NCI-H2227 (cell line): ENCODE data around the gene CHKB.
A peak's percentile ranks its signal among the peaks of the same experiment; 100 is the strongest.

ENCODE experiments used
- DNase-seq: peaks from one replicate; lab custom pipeline; 2025; ENCODE audit not compliant: unreplicated experiment; lab: John Stamatoyannopoulos, UW

The CHKB gene

GRCh38 chr22:50599816-50600455, 17.3 kb upstream of the CHKB start:
- DNase-seq: peak; percentile 41

GRCh38 chr22:50597097-50597496, 14.4 kb upstream of the CHKB start:
- no peak for DNase-seq

- no peak for DNase-seq
Observed at GRCh38 chr22:50595189-50595588, 12.5 kb upstream of the CHKB start.

GRCh38 chr22:50587407-50587806, 4.8 kb upstream of the CHKB start:
- DNase-seq: no peak

GRCh38 chr22:50586416-50586815, 3.8 kb upstream of the CHKB start:
- no peak for DNase-seq

GRCh38 chr22:50585781-50586180, 3.1 kb upstream of the CHKB start:
- DNase-seq: no peak

GRCh38 chr22:50585238-50585637, 2.6 kb upstream of the CHKB start:
- DNase-seq: no peak

- no peak for DNase-seq
Observed at GRCh38 chr22:50584106-50585096, 1.8 kb upstream of the CHKB start.

GRCh38 chr22:50583294-50583861, 729 bp upstream of the CHKB start:
- DNase-seq: peak; percentile 37

- peak; percentile 50 for DNase-seq
Observed at GRCh38 chr22:50581950-50582492, 628 bp downstream of the CHKB start.

- DNase-seq: no peak
Observed at GRCh38 chr22:50581031-50581949, 1.4 kb downstream of the CHKB start.

GRCh38 chr22:50579752-50580151, 2.9 kb downstream of the CHKB start:
- no peak for DNase-seq

- no peak for DNase-seq
Observed at GRCh38 chr22:50578776-50579310, 3.8 kb downstream of the CHKB start.

GRCh38 chr22:50577987-50578775, 4.5 kb downstream of the CHKB start, which contains the start of gene CPT1B:
CPT1B (minus strand) TSS chr22:50578427; CDS start chr22:50577915, 512 bp downstream.
- no peak for DNase-seq

- DNase-seq: no peak
Observed at GRCh38 chr22:50577697-50577986, 5.0 kb downstream of the CHKB start.

GRCh38 chr22:50576806-50577696, 5.6 kb downstream of the CHKB start:
- no peak for DNase-seq

GRCh38 chr22:50576070-50576469, 6.6 kb downstream of the CHKB start:
- DNase-seq: peak; percentile 35

GRCh38 chr22:50575426-50575941, 7.2 kb downstream of the CHKB start:
- no peak for DNase-seq
